Smooth muscle cell of the brain vasculature (primary cell): Measurements from ENCODE around the gene ZDHHC12.
"Not testable (repeated sequence)": the region's sequence is repeated elsewhere in the genome, so short reads cannot be mapped to it uniquely, and the experiment has no call there.

Source experiments
- DNase-seq: peaks from one replicate; pipeline ENCODE4 v3.0.0-alpha.2; 2012; ENCODE audit warnings: low read depth, low spot score

The ZDHHC12 gene

DNA sequence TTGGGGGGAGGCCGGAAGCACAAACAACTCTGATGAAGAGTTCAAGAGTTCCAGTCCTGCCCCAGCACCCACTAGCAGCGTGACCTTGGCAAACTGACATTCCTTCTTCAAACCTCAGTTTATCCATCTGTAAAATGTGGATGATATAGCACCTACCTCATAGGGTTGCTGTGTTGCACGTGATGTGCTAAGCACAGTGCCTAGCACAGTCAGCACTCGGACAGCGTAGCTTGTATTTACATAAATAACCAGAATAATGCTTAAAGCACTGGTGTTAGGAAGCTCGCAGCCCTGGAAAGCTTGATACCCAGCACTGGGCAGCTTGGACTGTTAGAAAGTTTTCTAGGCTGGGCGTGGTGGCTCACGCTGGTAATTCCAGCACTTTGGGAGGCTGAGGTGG is 16.5 kb downstream of the ZDHHC12 start:
- no peak for DNase-seq

DNA sequence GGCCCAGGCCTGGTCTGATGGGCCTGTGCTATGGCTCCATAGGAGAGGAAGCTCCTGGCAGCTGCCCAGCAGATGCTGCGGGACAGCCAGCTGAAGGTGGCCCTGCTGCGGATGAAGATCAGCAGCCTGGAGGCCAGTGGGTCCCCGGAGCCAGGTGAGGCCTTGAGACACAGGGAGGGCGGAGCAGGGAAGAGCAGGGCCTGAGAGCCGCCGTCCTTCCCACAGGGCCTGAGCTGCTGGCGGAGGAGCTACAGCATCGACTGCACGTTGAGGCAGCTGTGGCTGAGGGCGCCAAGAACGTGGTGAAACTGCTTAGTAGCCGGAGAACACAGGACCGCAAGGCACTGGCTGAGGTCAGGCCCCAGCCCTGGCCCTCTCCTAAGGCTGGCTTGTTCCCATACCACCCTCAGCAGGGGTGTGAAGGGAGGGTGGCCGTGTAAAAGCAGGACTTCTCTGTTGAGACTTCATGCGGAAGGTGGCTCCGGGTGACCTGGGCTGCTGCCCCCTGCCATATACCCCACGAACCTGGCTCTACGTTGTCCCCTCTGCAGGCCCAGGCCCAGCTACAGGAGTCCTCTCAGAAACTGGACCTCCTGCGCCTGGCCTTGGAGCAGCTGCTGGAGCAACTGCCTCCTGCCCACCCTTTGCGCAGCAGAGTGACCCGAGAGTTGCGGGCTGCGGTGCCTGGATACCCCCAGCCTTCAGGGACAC is 17.1 kb downstream of the ZDHHC12 start:
- no peak for DNase-seq

DNA sequence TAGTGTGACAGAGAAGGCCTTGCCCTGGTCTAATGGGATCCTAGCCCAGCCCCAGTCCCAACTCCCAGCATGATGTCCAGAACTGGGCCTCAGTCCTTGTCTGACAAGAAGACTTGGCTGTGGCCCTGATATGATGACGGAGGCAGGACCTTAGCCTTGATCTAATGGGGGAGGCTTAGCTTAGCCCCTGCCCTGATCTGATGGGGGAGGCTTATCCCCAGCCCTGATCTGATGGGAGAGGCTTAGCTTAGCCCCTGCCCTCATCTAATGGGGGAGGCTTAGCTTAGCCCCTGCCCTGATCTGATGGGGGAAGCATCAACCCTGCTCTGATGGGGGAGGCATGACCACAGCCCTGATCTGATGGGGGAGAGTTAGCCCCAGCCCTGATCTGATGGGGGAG is 17.9 kb downstream of the ZDHHC12 start:
- DNase-seq, result no peak

DNA sequence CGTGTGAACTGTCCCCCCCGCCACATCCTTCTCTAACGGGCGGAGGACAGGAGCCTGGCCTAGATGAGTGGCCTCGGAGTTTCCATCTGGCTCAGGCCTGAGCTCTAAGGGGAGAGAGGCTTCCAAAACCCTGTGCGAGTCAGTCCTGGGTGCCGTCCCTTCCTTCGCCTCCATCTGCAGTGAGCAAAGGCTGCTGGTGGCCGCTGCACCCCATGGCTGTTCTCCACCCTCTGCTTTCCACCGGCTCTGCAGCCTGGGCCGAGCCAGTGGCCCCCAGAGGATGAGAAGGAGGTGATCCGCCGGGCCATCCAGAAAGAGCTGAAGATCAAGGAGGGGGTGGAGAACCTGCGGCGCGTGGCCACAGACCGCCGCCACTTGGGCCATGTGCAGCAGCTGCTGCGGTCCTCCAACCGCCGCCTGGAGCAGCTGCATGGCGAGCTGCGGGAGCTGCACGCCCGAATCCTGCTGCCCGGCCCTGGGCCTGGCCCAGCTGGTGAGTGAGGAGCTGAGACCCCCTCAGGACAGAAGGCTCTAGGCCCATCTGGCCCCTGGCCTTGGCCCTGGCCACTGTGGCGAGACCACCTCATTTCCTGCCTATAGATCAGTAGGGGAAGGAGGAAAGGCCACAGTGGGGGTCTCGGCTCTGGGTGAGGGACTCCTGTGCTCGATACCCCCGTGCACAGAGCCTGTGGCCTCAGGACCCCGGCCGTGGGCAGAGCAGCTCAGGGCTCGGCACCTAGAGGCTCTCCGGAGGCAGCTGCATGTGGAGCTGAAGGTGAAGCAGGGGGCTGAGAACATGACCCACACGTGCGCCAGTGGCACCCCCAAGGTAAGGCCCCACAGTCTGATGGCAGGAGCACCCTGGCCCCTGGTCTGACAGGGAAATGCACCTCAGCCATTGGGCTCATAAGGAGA is 18.6 kb downstream of the ZDHHC12 start:
- no peak for DNase-seq

DNA sequence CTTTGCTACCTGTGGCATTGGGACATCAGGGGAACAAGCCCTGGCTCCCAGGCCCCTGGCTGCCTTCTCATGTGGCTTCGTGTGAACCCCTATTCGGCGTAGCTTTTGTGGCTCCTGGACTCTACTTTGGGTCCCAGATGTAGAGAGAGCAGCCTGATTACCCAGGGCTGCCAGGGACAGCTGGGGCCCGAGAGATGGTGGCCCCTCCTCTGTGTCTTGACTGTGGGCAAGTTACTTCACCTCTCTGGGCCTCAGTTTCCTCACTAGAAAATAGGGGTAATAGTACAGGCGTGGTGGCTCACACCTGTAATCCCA is 19.6 kb downstream of the ZDHHC12 start:
- no peak for DNase-seq

DNA sequence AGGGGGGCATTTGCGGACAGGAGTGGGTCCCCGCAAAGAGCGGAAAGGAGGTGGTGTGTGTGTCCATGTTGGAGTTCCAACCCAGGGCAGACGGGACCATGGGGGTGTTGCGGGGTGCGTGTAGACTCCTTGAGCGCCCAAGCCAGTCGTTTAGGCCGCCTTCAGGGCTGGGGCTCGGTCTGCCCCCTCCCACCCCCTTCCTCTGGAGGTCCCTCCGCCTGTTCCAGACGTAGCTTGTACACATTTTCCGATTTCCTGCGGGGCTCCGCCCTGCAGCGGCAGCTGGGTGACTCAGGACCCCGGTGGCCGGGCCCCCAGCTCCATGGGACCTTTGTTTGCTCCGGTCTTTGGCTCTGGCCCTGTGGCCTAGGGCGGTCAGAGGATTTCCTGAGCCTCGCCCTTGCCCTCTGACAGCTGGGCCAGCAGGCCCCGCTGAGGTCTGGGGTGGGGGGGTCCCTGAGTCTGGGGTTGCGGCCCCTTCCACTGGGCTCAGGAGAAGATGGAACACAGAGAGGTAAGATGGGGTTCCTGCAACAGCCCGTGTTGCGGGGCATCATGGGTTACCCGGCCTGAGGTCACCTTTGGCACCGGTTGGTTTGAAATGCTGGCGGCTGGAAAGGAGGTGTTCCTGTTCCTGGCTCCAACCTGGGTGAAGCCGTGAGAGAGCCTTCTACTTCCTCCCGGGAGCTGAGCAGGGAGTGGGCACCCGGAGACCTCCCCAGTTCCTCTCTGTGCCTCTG is 20.1 kb downstream of the ZDHHC12 start:
- no peak for DNase-seq

DNA sequence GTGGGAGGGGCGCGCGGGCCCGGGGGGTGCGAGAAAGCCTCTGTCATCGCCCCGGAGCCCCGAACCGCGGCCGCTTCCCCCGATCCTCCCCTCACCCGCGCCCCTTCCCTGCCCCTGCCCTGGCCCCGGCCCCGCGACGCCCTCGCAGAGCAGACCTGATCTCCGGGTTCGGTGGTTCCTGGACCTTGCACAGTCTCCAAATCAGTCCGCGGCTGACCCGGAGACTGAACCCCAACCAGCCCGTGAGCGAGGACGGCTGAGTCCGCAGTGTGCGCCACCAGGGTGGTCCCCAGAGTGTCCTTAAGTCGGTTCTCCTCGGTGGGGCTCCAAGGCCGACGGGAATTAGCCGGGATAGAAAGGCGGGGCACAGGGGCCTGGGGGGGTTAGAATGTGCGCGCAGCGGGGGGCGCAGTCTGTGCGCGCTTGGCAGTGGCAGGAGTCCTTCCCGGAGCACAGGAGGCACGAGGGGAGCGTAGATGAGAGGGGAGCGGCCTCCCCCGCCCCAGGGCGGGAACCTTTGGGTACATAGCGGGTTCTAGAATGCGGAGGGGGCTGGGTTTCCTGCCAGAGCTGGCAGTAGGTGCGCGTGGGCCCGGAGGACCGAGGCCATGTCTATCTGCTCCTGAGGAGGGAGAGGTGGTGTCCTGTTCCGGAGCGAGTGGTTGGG is 20.8 kb downstream of the ZDHHC12 start:
- DNase-seq, result no peak

DNA sequence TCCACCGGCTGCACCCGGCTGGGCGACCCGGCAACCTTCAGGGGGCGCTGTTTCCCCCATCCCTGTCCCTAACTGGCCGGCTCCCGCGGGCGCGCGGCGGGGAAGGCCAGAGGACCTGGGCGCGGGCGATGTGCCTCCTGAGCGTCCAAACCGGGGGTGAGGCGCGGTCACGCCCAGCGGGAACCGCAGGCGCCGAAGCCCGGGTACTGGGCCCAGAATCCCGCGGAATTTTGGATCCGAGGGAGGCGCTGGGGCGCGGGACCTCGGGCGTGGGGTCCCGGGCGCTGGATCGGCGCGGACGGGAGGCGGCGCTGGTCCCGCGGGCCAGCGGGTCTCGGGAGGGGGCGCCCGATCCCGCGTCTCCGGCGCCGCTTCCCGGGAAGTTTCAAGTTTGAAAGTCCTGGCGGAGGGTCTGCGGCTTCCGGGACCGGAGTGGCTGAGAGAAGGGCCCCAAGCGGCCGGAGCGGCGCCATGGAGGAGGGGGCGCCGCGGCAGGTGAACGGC is 21.4 kb downstream of the ZDHHC12 start, which contains the start of gene PKN3:
TSS of gene PKN3 (plus strand) at position 59 of the 504 bp plus-strand sequence. CDS start at position 472, 413 bp downstream.
- DNase-seq, result no peak

DNA sequence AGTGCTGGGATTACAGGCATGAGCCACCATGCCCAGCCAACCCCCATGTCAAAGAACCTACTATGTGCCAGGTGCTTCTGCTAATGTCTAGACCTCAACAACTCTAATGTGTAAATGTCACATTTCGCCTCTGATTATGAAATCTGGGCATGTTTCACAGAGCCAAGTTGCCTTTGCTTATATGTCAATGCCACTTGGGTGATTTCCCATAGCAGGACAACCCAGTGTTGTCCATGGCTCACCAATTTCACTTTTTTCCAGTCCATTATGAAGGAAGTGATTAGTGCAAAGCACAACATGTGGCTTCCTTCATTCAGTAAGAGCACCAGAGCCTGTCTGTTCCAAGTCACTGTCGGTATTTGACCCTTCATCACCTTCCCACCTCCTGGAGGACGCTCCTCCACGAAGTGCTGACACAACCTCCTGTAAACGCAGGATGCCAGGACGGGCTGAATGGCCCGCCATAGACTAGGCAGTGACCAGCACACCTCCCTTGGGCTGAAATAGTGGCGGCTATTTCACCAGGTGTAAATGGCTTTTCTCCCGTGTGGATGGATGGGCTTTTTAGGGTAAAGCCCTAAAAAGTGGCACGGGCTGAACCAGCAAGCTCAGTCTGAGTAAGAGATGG is 22.6 kb downstream of the ZDHHC12 start:
- no peak for DNase-seq

DNA sequence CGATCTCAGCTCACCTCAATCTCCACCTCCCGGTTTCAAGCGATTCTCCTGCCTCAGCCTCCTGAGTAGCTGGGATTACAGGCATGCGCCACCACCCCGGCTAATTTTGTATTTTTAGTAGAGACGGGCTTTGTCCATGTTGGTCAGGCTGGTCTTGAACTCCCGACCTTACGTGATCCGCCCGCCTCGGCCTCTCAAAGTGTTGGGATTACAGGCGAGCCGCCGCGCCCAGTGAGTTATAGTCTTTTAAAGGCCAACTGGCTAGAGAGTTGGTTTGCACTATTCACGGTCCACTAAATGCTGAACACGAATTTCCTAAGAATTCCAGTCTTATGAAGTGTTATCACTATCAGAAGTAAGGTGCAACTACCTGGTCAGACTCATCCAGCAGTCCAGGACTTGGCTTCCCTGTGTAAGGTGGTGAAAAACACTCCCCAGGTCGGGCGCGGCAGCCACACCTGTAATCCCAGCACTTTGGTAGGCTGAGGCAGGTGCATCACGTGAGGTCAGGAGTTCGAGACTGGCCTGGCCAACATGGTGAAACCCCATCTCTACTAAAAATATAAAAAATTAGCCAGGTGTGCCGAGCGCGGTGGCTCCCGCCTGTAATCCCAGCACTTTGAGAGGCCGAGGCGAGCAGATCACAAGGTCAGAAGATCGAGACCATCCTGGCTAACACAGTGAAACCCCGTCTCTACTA is 24.7 kb downstream of the ZDHHC12 start:
- not testable (repeated sequence) for DNase-seq

DNA sequence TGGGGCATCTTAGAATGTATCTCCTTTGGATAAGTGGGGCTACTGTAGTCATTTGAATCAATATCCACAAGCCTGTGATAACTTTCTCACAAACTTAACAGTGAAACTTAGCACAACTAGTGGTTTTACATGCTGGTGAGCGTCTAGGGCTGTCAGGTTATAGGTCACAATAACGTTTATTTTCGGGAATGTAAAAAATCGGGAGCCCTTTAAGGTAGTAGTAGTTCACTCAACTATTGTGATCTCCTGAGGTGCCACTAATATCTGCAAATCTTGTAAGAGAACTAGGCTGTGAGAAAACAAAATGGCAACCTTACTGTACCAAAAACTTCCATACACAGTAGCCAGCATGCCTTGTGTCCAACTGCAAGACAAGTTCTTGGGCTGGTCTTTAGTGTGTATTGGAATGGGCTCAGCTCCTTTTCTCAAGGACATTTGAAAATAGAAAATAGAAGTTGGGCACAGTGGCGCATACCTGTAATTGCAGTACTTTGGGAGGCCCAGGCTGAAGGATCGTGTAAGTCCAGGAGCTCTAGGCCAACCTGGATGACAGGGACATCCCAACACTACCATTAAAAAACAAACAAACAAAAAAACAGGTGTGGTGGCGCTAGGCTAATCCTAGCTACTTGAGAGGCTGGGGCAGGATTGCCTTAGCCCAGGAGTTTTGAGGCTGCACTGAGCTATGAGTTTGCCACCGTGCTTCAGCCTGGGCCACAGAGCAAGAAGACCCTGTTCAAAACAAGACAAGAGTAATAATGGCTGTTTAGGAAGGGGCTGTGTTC is 26.8 kb downstream of the ZDHHC12 start:
- no peak for DNase-seq

DNA sequence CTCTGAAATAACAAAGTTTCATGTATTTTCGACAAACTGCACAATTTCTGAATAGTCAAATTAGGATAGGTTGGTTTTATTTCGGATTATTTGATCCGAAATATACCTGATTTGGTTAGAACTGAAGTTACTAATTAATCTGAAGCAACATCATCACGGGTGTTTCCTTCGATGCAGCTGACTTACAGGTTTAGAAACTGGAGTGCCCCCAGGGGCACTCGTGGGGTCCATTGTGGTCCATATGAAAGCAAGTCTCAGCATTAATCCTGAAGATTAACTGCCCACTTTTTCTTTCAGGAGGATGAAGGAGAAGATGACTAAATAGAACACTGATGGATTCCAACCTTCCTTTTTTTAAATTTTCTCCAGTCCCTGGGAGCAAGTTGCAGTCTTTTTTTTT is 29.6 kb downstream of the ZDHHC12 start:
- DNase-seq, result no peak

DNA sequence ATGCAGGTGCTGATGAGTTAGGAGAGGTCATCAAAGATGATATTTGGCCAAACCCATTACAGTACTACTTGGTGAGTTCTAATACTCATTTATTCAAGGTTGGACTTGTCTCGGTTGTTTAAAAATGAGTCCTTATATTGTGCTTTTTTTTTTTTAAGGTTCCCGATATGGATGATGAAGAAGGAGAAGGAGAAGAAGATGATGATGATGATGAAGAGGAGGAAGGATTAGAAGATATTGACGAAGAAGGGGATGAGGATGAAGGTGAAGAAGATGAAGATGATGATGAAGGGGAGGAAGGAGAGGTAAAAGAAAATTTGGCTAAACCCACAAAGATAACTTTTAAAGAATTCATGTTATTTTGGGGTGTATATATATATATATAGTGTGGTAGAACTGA is 30.2 kb downstream of the ZDHHC12 start:
- DNase-seq, result not testable (repeated sequence)

DNA sequence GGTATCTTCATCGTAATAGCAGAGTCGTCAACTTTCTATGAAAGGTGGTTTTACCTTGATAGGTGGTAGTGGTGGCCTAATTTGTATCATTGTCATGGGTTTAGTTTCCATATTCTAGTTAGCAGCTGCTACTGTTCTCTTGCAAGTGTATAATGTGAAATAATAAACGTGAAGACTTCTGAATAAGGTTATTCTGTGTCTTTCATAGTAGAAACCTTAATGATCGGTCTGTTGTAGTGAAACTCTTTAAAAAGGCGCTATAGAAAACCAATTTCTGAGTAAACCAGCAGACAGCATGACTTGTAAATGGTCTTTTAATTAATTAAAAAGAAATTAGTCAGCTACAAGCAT is 33.3 kb downstream of the ZDHHC12 start:
- DNase-seq, result no peak

DNA sequence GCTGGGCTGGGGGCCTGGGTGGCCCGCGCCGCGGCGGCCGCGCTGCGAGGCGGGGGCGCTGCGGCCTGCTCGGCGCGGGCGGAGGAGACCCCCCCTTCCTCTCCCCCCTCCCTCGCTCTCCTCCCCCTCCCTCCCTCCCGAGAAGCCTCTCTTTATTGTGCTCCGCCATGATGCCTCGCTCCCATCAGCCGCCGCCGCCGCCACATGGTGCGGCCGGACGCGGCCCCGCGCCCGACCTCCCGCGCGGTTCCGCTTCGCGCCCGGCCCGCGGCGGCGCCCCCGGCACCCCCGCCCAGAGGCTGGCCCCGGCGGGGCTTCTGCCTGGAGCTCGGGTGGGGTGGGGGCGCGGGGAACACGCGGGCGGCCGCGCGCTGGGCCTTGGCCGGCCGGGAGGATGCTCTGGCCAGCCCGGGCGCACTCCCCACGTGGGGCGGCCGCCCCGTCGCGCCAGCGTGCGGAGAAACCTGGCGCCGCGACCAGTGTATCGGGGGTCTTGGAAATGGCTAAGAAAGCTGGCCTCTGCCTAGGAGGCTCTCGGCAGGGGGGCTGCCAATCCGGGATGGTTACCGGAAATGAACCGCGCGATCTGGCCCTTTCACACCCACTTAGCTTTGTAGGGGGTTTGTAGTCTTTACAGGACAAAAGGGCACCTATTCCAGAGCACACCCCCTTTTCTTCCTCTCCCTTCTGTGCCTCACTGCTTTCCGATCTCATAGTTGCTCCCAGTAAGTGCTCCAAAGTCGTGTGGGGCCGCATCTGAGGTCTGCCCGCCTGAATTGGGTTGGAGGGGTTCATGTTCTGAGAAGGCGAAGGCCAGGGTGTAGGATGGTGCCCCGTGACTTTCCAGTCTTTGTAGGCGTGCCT is 33.9 kb downstream of the ZDHHC12 start:
- no peak for DNase-seq

DNA sequence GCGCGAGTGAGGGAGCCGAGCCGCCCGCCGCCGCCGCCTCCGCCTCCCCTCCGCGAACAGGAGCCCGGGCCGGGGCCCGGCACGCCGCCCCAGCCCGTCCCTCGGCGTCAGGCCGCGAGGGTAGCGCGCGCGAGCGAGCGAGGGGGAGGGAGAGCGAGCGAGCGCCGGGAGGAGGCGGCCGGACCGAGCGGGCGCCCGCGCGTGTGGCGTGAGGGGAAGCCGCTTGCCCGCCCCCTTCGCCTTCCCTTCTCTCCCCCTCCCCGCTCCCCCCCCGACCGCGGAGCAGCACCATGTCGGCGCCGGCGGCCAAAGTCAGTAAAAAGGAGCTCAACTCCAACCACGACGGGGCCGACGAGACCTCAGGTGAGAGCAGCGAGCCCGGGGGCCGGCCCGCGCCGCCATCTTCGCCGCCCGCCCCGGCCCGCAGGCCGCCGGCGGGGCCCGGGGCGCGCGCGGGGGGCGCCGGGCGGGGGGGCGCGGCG is 34.6 kb downstream of the ZDHHC12 start:
- no peak for DNase-seq

DNA sequence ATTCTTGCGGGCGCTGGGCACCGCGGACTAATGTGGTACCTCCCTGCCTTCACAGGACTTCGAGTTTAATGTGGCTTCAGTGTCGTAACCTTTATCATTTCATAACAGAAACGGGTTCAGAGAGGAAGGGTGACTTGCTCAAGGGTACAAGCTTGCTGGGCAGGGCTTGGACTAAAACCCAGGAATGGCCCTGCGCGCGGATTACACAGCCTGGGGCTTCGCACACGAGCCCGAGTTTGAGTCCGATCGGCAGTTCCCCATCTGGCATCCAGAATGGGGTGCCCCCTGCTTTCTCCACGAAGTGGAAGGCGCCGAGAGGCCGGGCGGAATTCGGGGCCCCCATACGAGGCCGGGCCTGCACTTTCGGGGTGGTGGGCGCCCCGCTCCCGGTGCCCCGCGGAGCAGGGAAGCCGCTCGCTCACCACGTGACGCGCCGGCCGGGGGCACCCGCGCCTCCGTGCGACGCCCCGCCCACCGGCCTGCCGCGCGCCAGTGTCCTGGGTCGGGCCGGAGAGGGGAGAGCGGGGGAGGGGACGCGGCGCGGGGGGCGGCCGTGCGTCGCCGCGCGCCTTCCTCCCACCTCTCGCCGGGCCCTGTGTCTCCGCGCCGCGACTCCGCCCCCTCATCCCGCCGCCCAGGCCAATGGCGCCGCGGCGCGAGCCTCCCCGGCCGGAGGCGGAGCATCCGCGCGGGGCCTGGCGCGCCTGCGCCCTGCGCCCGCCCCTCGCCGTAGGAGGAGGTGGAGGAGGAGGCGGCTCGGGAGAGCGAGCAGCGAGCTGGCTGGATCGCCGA is 35.2 kb downstream of the ZDHHC12 start, which contains the start of gene SET:
TSS of gene SET (plus strand) at position 722 of the 792 bp plus-strand sequence. CDS start 361 bp downstream, outside the sequence.
- peak; percentile 87 for DNase-seq

DNA sequence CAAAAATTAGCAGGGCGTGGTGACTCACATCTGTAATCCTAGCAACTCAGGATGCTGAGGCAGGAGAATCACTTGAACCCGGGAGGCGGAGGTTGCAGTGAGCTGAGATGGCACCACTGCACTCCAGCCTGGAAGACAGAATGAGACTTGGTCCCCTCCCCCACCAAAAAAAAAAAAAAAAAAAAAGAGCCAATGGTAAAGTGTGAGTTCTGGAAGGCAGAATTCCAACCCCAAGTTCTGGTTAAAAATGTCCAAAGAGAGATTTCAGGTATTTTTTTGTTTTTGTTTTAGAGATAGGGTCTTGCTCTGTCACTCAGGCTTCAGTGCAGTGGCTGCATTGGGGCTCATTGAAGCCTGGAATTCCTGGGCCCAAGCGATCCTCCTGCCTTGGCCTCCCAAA is 36.5 kb downstream of the ZDHHC12 start:
- no peak for DNase-seq
